ENCODE results near the gene PYROXD2.

Gene PYROXD2

GRCh38 chr10:98415731-98416119, 743 bp upstream of the PYROXD2 start:
- peak; percentile 12 for DNase-seq (ENCODE audit: low read depth)
- no peak for TF ChIP-seq CTCF (IDR thresholded peaks at IDR 0.05; ENCODE audit: low read length, missing control alignments)
- no peak overlapping the region for H3K4me3 ChIP-seq (replicated peaks; ENCODE audit: low read depth, low read length)

GRCh38 chr10:98414578-98414931, 427 bp downstream of the PYROXD2 start:
- TF ChIP-seq CTCF (IDR thresholded peaks at IDR 0.05; ENCODE audit: low read length, missing control alignments) = no peak
- H3K4me3 ChIP-seq (replicated peaks; ENCODE audit: low read depth, low read length) = peak overlapping the region; percentile 73
- no peak for DNase-seq (ENCODE audit: low read depth)

GRCh38 chr10:98411768-98412167, 3.2 kb downstream of the PYROXD2 start:
- no peak for TF ChIP-seq CTCF (IDR thresholded peaks at IDR 0.05; ENCODE audit: low read length, missing control alignments)
- no peak overlapping the region for H3K4me3 ChIP-seq (replicated peaks; ENCODE audit: low read depth, low read length)
- peak; percentile 16 for DNase-seq (ENCODE audit: low read depth)

- no peak for DNase-seq (ENCODE audit: low read depth)
- H3K4me3 ChIP-seq (replicated peaks; ENCODE audit: low read depth, low read length) = no peak overlapping the region
- no peak for TF ChIP-seq CTCF (IDR thresholded peaks at IDR 0.05; ENCODE audit: low read length, missing control alignments)
Measured at GRCh38 chr10:98411166-98411565, 3.8 kb downstream of the PYROXD2 start.

- no peak for DNase-seq (ENCODE audit: low read depth)
- no peak for TF ChIP-seq CTCF (IDR thresholded peaks at IDR 0.05; ENCODE audit: low read length, missing control alignments)
- no peak overlapping the region for H3K4me3 ChIP-seq (replicated peaks; ENCODE audit: low read depth, low read length)
Measured at GRCh38 chr10:98410759-98411158, 4.2 kb downstream of the PYROXD2 start.

GRCh38 chr10:98410135-98410743, 4.7 kb downstream of the PYROXD2 start:
- TF ChIP-seq CTCF (IDR thresholded peaks at IDR 0.05; ENCODE audit: low read length, missing control alignments) = no peak
- H3K4me3 ChIP-seq (replicated peaks; ENCODE audit: low read depth, low read length) = no peak overlapping the region
- DNase-seq (ENCODE audit: low read depth) = no peak

GRCh38 chr10:98408799-98409198, 6.2 kb downstream of the PYROXD2 start:
- no peak for TF ChIP-seq CTCF (IDR thresholded peaks at IDR 0.05; ENCODE audit: low read length, missing control alignments)
- H3K4me3 ChIP-seq (replicated peaks; ENCODE audit: low read depth, low read length) = no peak overlapping the region
- DNase-seq (ENCODE audit: low read depth) = no peak

Data from fibroblast of pulmonary artery (primary cell).